Endothelial cell of umbilical vein (primary cell): ENCODE data around the gene WSB2. TPM values are rescaled to one million over a fixed set of nuclear protein-coding genes. Genes with fewer than 3 reads are reported as not detected.

Experiments
- BruUV-seq: library from RNA; stranded (reverse); fragments of 400-500 nt; replicated peaks from 2 replicates; lab custom pipeline; 2021; lab: Mats Ljungman, UMichigan
- CTCF ChIA-PET: fragments of 300-600, 350-600 bp; sonication (Branson Sonifier 250); formaldehyde crosslinking; loops from one replicate; lab custom pipeline; 2021; ENCODE audit warnings: antibody characterized with exemption, inconsistent platforms; lab: Charles Lee
- POLR2A ChIA-PET: fragments of 300-600, 350-600 bp; sonication (Branson Sonifier 250); formaldehyde crosslinking; loops from one replicate; lab custom pipeline; 2021; ENCODE audit warnings: antibody characterized with exemption, inconsistent platforms; lab: Charles Lee
- DNase-seq: peaks from one replicate; pipeline ENCODE4 v3.0.0-alpha.2; 2011; ENCODE audit warnings: low read depth, low spot score
- FAIRE-seq: peaks from 2 replicates; lab custom pipeline; 2011; peaks lifted over from hg19 to GRCh38; lab: Jason Lieb, UNC
- H2AFZ ChIP-seq: 2 replicates; pipeline ENCODE4 v1.6.0; 2012; ENCODE audit warnings: low read depth, low read length, control low read depth, inconsistent platforms
- H3K27ac ChIP-seq: 2 replicates; pipeline ENCODE4 v1.5.1; 2011; ENCODE audit warnings: low read depth, mild to moderate bottlenecking, control low read depth, low read length, moderate library complexity; ENCODE audit not compliant: insufficient read depth
- H3K27me3 ChIP-seq, 2 experiments: 2 replicates each; pipeline versions ENCODE4 v1.6.0 to v1.6.1; 2011; ENCODE audit warnings: low read length in 2 of 2, mixed read lengths in 1 of 2; ENCODE audit not compliant: control insufficient read depth in 2 of 2, insufficient read depth in 2 of 2
- H3K36me3 ChIP-seq, 2 experiments: 2 replicates in 1 of 2; 3 replicates in 1 of 2; pipeline ENCODE4 v1.5.1; 2011; ENCODE audit warnings: low read length in 2 of 2, mild to moderate bottlenecking in 1 of 2, moderate library complexity in 1 of 2; ENCODE audit not compliant: control insufficient read depth in 2 of 2, insufficient read depth in 2 of 2; ENCODE audit errors: extremely low read depth in 1 of 2
- H3K4me1 ChIP-seq: 3 replicates; pipeline ENCODE4 v1.5.1; 2011; ENCODE audit warnings: mild to moderate bottlenecking, low read length; ENCODE audit not compliant: control insufficient read depth, insufficient read depth; ENCODE audit errors: extremely low read depth
- H3K4me2 ChIP-seq: 2 replicates; pipeline ENCODE4 v1.6.1; 2011; ENCODE audit warnings: low read length, control low read depth, mixed read lengths; ENCODE audit not compliant: insufficient read depth
- H3K4me3 ChIP-seq, 3 experiments: fragments of 200-600 bp in 1 of 3; sonication (generic), shearing (Covaris generic) in 1 of 3; replicated peaks in 1 of 3; 2 replicates each; pipeline ENCODE4 v1.5.1; 2011 to 2016; ENCODE audit warnings: control low read depth in 3 of 3, low read length in 3 of 3, mild to moderate bottlenecking in 2 of 3, inconsistent platforms in 1 of 3, low read depth in 1 of 3, moderate library complexity in 1 of 3; ENCODE audit not compliant: insufficient read depth in 1 of 3
- H3K79me2 ChIP-seq: 2 replicates; pipeline ENCODE4 v1.6.0; 2012; ENCODE audit warnings: low read length, inconsistent platforms; ENCODE audit not compliant: control insufficient read depth, insufficient read depth
- H3K9ac ChIP-seq: replicated peaks from 2 replicates; pipeline ENCODE3; 2011; ENCODE audit warnings: low read length, control low read depth; ENCODE audit not compliant: insufficient read depth; ENCODE audit errors: extremely low read depth
- H3K9me1 ChIP-seq: replicated peaks from 3 replicates; pipeline ENCODE4 v1.6.0; 2011; ENCODE audit warnings: mild to moderate bottlenecking, low read length; ENCODE audit not compliant: control insufficient read depth, insufficient read depth; ENCODE audit errors: extremely low read depth
- H3K9me3 ChIP-seq: replicated peaks from 2 replicates; pipeline ENCODE4 v1.5.1; 2012; ENCODE audit warnings: low read length, inconsistent platforms; ENCODE audit not compliant: control insufficient read depth, insufficient read depth
- H4K20me1 ChIP-seq: replicated peaks from 2 replicates; pipeline ENCODE3; 2011; ENCODE audit warnings: mild to moderate bottlenecking, low read length; ENCODE audit not compliant: control insufficient read depth, insufficient read depth; ENCODE audit errors: extremely low read depth
- EZH2 ChIP-seq: IDR thresholded peaks from 2 replicates; pipeline ENCODE4 v1.6.1; 2012; ENCODE audit warnings: borderline replicate concordance, low read depth, mild to moderate bottlenecking, moderate library complexity, low read length, inconsistent platforms; ENCODE audit not compliant: severe bottlenecking
- FOS ChIP-seq: IDR thresholded peaks from 2 replicates; pipeline ENCODE4 v1.6.1; 2011; ENCODE audit warnings: mild to moderate bottlenecking, low read length, moderate library complexity, borderline replicate concordance; ENCODE audit not compliant: insufficient read depth
- GATA2 ChIP-seq: IDR thresholded peaks from 2 replicates; pipeline ENCODE4 v1.7.0; 2011; ENCODE audit warnings: low read depth, mild to moderate bottlenecking, moderate library complexity, mixed read lengths, low read length; ENCODE audit not compliant: insufficient read length, insufficient read depth
- JUN ChIP-seq: IDR thresholded peaks from 2 replicates; pipeline ENCODE4 v1.6.1; 2011; ENCODE audit warnings: borderline replicate concordance, low read depth; ENCODE audit not compliant: insufficient read length, insufficient read depth
- MYC ChIP-seq: IDR thresholded peaks from one replicate; pipeline ENCODE4 v1.6.1; 2011; ENCODE audit warnings: mild to moderate bottlenecking, low read depth, low read length
- POLR2A ChIP-seq: IDR thresholded peaks from 2 replicates; pipeline ENCODE4 v1.6.1; 2012; ENCODE audit warnings: low read depth, mild to moderate bottlenecking, control low read depth, low read length
- POLR2AphosphoS5 ChIP-seq: IDR thresholded peaks from 2 replicates; pipeline ENCODE4 v1.6.1; 2012; ENCODE audit warnings: low read depth, mild to moderate bottlenecking, control low read depth, low read length, moderate library complexity; ENCODE audit not compliant: insufficient read depth
- dilution Hi-C: fragments of 300-500 bp; cut with MboI; formaldehyde crosslinking; loops from one replicate; pipeline ENCODE4 v1.15.0; 2019; ENCODE audit warnings: low sequenced_read_pairs; ENCODE audit not compliant: extremely low pct_ligation_motif_present
- intact Hi-C: fragments of 100-400 bp; cut with micrococcal nuclease; formaldehyde crosslinking; loops from one replicate; pipeline ENCODE4 v1.10.0; 2022
- polyA plus RNA-seq, 4 experiments: library from polyadenylated mRNA; depleted of rRNA in 3 of 4; stranded (reverse) in 3 of 4; unstranded in 1 of 4; fragments of >200 nt; gene quantifications; 2 replicates each; pipeline versions ENCODE4 v1.2.1 to v1.2.3, GENCODE V29; 2011 to 2012; ENCODE audit warnings: missing spikeins in 1 of 4
- total RNA-seq: library from RNA; stranded (reverse); gene quantifications from 2 replicates; pipeline ENCODE4 v1.2.3, GENCODE V29; 2021
- TF ChIP-seq, protein P1 (sequence below): IDR thresholded peaks from 2 replicates; pipeline ENCODE4 v1.6.1; 2011; ENCODE audit not compliant: insufficient read depth, insufficient read length
- TF ChIP-seq, protein P2 (sequence below), 2 donors: IDR thresholded peaks; 1 replicate in 1 of 2; 2 replicates in 1 of 2; pipeline ENCODE4 v1.5.1; 2011; ENCODE audit warnings: low read length in 2 of 2, mild to moderate bottlenecking in 2 of 2, moderate library complexity in 2 of 2, control low read depth in 1 of 2, inconsistent platforms in 1 of 2, low read depth in 1 of 2; ENCODE audit not compliant: insufficient read depth in 1 of 2; ENCODE audit errors: extremely low read depth in 1 of 2

WSB2 gene
- total and polyA plus RNA-seq, 2 donors (not counting 3 experiments of a cell fraction or from before 2014, with no cell fraction given) = 73.6 to 107 TPM

DNA sequence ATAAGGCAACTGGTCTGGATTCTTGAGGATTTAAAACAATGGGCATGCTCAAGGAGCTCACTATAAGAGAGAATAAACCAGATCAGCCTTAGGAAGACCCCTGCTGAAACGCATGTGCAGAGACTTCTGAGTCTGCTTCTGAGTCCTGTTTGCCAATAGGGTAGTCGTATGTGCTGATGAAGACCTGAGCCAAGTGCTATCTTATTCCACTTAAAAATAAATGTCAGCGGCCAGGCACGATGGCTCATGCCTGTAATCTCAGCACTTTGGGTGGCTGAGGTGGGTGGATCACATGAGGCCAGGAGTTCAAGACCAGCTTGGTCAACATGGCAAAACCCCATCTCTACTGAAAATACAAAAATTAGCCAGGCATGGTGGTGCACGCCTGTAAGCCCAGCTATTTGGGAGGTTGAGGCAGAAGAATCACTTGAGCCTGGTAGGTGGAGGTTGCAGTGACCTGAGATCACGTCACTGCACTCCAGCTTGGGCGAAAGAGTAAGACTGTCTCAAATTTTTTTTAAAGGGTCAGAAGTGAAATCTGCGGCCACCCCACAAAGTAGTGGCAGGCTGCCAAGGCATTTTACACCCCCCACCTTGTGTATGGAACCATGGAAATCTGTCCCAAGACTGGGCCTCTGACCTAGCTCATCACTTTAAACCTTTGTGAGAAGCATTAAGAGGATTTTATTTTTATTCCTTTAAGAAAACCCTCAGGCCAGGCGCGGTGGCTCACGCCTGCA lies 24.1 kb downstream of the WSB2 start:
- dilution Hi-C loops (no loop called here), intact Hi-C loops (no loop called here)
- POLR2A ChIA-PET = no interaction called here
- TF ChIP-seq EZH2 (no peak), MYC (no peak), POLR2A (no peak), GATA2 (no peak), POLR2AphosphoS5 (no peak), JUN (no peak), FOS (no peak)
- TF ChIP-seq, protein P1, sequence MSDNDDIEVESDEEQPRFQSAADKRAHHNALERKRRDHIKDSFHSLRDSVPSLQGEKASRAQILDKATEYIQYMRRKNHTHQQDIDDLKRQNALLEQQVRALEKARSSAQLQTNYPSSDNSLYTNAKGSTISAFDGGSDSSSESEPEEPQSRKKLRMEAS = no peak
- TF ChIP-seq, protein P2, sequence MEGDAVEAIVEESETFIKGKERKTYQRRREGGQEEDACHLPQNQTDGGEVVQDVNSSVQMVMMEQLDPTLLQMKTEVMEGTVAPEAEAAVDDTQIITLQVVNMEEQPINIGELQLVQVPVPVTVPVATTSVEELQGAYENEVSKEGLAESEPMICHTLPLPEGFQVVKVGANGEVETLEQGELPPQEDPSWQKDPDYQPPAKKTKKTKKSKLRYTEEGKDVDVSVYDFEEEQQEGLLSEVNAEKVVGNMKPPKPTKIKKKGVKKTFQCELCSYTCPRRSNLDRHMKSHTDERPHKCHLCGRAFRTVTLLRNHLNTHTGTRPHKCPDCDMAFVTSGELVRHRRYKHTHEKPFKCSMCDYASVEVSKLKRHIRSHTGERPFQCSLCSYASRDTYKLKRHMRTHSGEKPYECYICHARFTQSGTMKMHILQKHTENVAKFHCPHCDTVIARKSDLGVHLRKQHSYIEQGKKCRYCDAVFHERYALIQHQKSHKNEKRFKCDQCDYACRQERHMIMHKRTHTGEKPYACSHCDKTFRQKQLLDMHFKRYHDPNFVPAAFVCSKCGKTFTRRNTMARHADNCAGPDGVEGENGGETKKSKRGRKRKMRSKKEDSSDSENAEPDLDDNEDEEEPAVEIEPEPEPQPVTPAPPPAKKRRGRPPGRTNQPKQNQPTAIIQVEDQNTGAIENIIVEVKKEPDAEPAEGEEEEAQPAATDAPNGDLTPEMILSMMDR (IDR thresholded peaks at IDR 0.05; ENCODE audit: extremely low read depth in 1 of 2, insufficient read depth in 1 of 2, low read depth in 1 of 2, low read length in 2 of 2) = no peak
- CTCF ChIA-PET = interaction anchor here (2.9 kb wide), 1 partner anchor 20 kb away, joined by 14 read pairs; no protein-coding TSS in a partner anchor
- Histone ChIP-seq H3K9ac (no peak overlapping the region), H4K20me1 (peaks cover 2% of the 10 kb centered on the region), H3K36me3 (peaks cover 14 to 37% of the 10 kb centered on the region in 2 experiments), H3K4me2 (no peak overlapping the region), H3K4me3 (no peak overlapping the region), H2AFZ (no peak overlapping the region), H3K9me3 (no peaks in the 10 kb centered on the region), H3K4me1 (peaks cover 12% of the 10 kb centered on the region), H3K27ac (no peak overlapping the region), H3K27me3 (no peaks in the 10 kb centered on the region), H3K9me1 (no peaks in the 10 kb centered on the region), H3K79me2 (no peaks in the 10 kb centered on the region)
- FAIRE-seq = no peak
- DNase-seq = no peak
- no TSS peak for BruUV-seq
